Measurements from ENCODE around the gene PHLDB2.

Gene PHLDB2

DNA sequence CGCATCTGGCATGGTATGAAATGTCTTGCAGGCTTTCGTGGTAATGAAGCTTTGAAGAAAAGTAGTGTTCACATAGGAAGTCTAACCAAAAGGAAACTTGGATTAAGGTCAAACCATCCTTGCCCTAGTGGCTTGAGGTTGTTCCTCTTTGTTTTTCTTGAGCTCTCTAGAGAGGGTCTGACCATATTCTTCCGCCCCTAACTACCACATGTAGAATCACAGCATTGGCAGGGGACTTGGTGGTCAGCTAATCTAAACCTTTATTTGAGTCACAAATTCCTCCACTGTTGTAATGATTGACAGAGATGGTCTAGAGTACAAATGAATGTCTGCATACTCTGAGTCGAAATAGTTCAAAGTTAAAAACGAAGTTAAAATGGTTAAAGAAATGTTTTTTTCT lies 39.1 kb upstream of the PHLDB2 start:
- TF ChIP-seq, protein P1, sequence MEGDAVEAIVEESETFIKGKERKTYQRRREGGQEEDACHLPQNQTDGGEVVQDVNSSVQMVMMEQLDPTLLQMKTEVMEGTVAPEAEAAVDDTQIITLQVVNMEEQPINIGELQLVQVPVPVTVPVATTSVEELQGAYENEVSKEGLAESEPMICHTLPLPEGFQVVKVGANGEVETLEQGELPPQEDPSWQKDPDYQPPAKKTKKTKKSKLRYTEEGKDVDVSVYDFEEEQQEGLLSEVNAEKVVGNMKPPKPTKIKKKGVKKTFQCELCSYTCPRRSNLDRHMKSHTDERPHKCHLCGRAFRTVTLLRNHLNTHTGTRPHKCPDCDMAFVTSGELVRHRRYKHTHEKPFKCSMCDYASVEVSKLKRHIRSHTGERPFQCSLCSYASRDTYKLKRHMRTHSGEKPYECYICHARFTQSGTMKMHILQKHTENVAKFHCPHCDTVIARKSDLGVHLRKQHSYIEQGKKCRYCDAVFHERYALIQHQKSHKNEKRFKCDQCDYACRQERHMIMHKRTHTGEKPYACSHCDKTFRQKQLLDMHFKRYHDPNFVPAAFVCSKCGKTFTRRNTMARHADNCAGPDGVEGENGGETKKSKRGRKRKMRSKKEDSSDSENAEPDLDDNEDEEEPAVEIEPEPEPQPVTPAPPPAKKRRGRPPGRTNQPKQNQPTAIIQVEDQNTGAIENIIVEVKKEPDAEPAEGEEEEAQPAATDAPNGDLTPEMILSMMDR (IDR thresholded peaks at IDR 0.05; ENCODE audit: low read depth, low read length), result no peak
- DNase-seq (ENCODE audit: extremely low read depth, low read depth), result no peak

DNA sequence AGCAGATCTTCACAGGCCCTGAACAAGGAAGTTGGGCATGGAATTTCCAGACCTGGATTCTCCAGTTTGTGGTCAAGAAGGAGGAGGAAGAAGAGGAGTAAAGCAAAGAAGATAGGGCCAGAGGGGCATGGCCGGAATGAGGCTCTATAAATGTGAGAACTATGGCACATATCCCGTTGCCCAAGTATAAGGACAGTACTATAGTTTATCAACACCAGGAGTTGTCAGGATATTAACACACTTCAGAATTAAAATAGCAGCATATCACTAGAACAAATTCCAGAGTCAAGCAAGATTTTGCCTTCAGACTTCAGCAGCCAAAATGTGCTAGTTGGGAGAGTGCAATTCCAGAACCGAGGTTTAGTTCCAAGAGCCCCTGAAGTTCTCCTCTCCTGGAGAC lies 38.4 kb upstream of the PHLDB2 start:
- TF ChIP-seq, protein P1 (IDR thresholded peaks at IDR 0.05; ENCODE audit: low read depth, low read length), result no peak
- DNase-seq (ENCODE audit: extremely low read depth, low read depth), result no peak

DNA sequence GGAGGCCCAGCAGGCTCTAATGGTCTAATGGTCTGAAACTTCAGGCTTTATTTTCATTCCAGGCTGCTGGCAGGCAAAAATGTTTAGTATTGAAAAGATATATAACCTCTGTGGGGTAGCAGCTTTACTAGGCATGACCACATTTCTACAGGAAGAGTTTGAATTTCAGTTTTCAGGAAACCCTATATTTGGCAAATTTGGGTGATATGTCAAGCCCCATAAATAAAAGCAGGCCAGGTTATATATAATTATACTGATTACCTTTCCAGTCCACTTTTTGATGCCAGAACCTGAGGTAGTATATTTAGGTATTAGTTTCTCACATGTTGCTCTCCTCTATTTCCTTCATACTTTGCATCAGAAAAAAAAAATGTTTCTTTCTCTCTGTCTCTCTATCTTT lies 37.2 kb upstream of the PHLDB2 start:
- TF ChIP-seq, protein P1 (IDR thresholded peaks at IDR 0.05; ENCODE audit: low read depth, low read length), result no peak
- no peak for DNase-seq (ENCODE audit: extremely low read depth, low read depth)

DNA sequence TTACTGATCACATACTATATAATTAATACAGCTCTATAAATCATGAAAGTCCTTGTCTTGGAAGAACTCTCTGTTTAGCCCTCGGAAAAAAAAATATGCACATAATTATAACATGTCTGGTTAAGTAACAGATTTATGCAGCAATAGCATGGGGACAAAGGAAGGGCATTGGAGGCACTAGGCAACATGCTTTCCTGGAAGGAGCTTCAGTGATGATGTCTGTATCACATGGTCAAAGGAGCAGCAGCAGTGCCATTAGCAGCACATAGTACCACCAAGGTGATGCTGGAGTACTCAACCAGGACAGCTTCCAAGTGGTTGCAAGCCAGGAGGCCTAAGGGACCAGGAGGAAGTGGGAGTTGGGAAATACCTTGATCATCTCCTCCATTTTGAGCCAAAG lies 36.3 kb upstream of the PHLDB2 start:
- DNase-seq (ENCODE audit: extremely low read depth, low read depth), result no peak
- TF ChIP-seq, protein P1 (IDR thresholded peaks at IDR 0.05; ENCODE audit: low read depth, low read length), result no peak

DNA sequence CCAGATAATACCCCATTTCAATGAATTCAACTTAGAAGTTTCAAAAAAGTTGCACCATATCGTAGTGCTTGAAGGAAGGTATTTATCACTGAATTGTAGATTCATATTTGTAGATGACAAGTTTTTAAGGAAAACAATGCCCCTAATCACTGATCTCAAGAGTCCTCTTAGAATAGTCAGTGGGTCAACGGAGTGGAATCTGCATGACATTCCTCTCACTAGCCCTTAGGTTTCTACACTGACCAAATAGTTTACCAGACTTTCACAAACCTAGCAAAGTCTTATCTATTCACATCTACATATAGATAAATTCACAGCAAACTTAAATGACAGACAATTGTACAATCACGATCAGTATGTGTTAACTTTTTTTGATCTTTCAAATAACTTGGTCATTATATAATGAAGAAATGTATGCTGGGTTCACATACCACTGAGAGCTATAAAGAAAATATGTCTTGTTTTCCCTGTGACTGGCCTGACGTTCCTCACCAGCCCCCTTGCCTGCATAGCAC lies 35.7 kb upstream of the PHLDB2 start:
- no peak for DNase-seq (ENCODE audit: extremely low read depth, low read depth)
- TF ChIP-seq, protein P1 (IDR thresholded peaks at IDR 0.05; ENCODE audit: low read depth, low read length), result no peak

DNA sequence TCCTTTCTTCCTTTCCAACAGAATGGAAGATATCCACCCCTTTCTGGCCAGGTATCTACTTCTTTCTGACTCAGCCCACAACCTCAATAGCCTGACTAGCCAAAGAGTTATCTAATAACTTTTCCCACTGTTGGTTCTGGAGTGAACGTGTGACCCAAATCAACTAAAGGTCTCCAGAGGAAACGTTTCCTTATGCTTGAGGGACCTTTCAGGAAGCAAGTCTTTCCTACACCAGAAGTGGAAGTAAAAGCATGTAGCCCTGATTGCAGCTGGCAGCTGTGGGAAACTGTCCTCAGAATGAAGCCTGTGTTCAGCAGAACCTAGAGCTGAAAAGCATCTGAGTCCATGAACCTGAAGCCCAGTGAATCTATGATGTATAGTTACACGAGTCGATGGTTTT lies 34.7 kb upstream of the PHLDB2 start:
- DNase-seq (ENCODE audit: extremely low read depth, low read depth), result no peak
- TF ChIP-seq, protein P1 (IDR thresholded peaks at IDR 0.05; ENCODE audit: low read depth, low read length), result no peak

DNA sequence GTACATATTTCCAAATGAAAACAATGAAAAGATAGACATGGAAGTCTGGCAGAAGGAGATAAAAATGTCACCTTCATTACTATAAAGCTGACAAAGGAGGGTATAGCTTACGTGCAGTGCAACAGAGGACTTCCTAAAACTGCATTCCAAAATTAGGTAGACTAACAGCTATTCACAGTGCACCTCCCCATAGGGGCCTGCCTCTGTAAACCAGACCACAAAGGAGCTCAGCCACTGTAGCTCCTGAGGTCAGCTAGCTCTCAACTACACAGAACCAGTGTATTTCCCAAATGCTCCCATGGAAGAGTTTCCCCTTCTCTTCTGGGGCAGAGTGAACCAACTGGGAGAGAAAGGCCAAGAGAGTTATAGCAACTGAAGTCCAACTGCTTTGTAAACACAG lies 31.2 kb upstream of the PHLDB2 start:
- TF ChIP-seq, protein P1 (IDR thresholded peaks at IDR 0.05; ENCODE audit: low read depth, low read length), result no peak
- no peak for DNase-seq (ENCODE audit: extremely low read depth, low read depth)
